Adipocyte (in vitro differentiated cells): ENCODE data around the gene SYNGR1.

ENCODE experiments used
- DNase-seq: peaks from one replicate; pipeline ENCODE4 v3.0.0-alpha.2; 2015; ENCODE audit warnings: low read depth
- H3K27me3 ChIP-seq: replicated peaks from 2 replicates; pipeline ENCODE4 v1.7.0; 2013; ENCODE audit warnings: mild to moderate bottlenecking, low read length, moderate library complexity; ENCODE audit not compliant: control insufficient read depth, insufficient read depth
- H3K36me3 ChIP-seq: 2 replicates; pipeline ENCODE4 v1.7.0; 2013; ENCODE audit warnings: low read length, mild to moderate bottlenecking, moderate library complexity; ENCODE audit not compliant: control insufficient read depth, insufficient read depth, severe bottlenecking
- H3K4me1 ChIP-seq: 2 replicates; pipeline ENCODE4 v1.7.0; 2013; ENCODE audit warnings: mild to moderate bottlenecking, low read length, moderate library complexity; ENCODE audit not compliant: control insufficient read depth, insufficient read depth
- H3K4me3 ChIP-seq: 2 replicates; pipeline ENCODE4 v1.7.0; 2013; ENCODE audit warnings: mild to moderate bottlenecking, low read length, moderate library complexity
- H3K9ac ChIP-seq: 2 replicates; pipeline ENCODE4 v1.7.0; 2013; ENCODE audit warnings: mild to moderate bottlenecking, low read length, moderate library complexity
- H3K9me3 ChIP-seq: 2 replicates; pipeline ENCODE4 v1.7.0; 2013; ENCODE audit warnings: mild to moderate bottlenecking, low read length, moderate library complexity; ENCODE audit not compliant: control insufficient read depth

SYNGR1 gene

GRCh38 chr22:39364714-39365491, 15.1 kb downstream of the SYNGR1 start:
- Histone ChIP-seq H3K27me3 (no peaks in the 10 kb centered on the region), H3K9me3 (no peaks in the 10 kb centered on the region), H3K4me1 (peaks cover 7% of the 10 kb centered on the region), H3K9ac (no peak overlapping the region), H3K36me3 (no peaks in the 10 kb centered on the region), H3K4me3 (no peak overlapping the region)
- peak; percentile 44 for DNase-seq

DNA sequence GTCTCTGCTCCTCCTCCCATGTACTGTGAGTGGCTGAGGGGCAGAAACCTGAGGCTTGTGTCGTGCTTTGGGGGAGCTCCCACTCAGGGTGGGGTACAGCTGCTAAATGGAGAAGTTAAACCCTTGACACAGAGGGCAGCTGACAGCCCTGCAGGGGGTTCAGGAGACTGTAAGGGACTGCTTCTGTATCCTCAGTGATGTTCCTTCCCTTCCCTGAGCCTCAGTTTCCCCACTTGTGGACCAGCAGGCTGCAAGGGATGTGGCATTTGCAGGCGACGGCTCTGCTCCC, 15.6 kb downstream of the SYNGR1 start:
- H3K4me1 ChIP-seq: peaks cover 7% of the 10 kb centered on the region
- no peaks in the 10 kb centered on the region for H3K36me3 ChIP-seq
- DNase-seq: no peak
- H3K9me3 ChIP-seq: no peaks in the 10 kb centered on the region
- H3K4me3 ChIP-seq: no peak overlapping the region
- H3K9ac ChIP-seq: no peak overlapping the region
- no peaks in the 10 kb centered on the region for H3K27me3 ChIP-seq

GRCh38 chr22:39367035-39367434, 17.2 kb downstream of the SYNGR1 start:
- no peaks in the 10 kb centered on the region for H3K36me3 ChIP-seq
- DNase-seq: no peak
- H3K4me3 ChIP-seq: no peak overlapping the region
- H3K9ac ChIP-seq: no peak overlapping the region
- no peaks in the 10 kb centered on the region for H3K9me3 ChIP-seq
- H3K4me1 ChIP-seq: peaks cover 7% of the 10 kb centered on the region
- no peaks in the 10 kb centered on the region for H3K27me3 ChIP-seq

GRCh38 chr22:39368461-39368911, 18.7 kb downstream of the SYNGR1 start:
- H3K4me1 ChIP-seq: peaks cover 7% of the 10 kb centered on the region
- no peaks in the 10 kb centered on the region for H3K9me3 ChIP-seq
- DNase-seq: no peak
- H3K9ac ChIP-seq: no peak overlapping the region
- no peaks in the 10 kb centered on the region for H3K27me3 ChIP-seq
- no peak overlapping the region for H3K4me3 ChIP-seq
- no peaks in the 10 kb centered on the region for H3K36me3 ChIP-seq

GRCh38 chr22:39369186-39369585, 19.4 kb downstream of the SYNGR1 start:
- no peak overlapping the region for H3K9ac ChIP-seq
- no peaks in the 10 kb centered on the region for H3K9me3 ChIP-seq
- no peaks in the 10 kb centered on the region for H3K36me3 ChIP-seq
- H3K4me1 ChIP-seq: peaks cover 3% of the 10 kb centered on the region
- H3K27me3 ChIP-seq: no peaks in the 10 kb centered on the region
- no peak for DNase-seq
- H3K4me3 ChIP-seq: no peak overlapping the region

DNA sequence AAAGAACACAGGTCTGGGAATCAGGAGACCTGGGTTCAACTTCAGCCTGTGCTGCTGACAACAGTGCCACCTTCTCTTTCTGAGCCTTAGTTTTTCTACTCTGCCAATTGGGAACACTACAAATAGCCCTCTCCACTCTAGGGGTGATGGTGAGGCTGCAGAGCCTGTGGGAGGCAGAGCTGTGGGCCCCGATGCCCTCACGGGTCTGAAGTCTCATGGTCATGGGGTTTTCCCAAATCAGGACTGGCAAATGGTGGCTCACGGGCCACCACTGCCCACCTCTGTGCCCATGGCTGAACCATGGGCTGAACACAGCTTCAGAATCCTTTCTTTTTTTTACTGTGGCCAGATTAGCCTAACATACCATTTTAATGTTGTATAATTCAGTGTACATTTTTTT, 19.8 kb downstream of the SYNGR1 start:
- Histone ChIP-seq H3K9ac (no peak overlapping the region), H3K27me3 (no peaks in the 10 kb centered on the region), H3K4me3 (no peak overlapping the region), H3K4me1 (peaks cover 3% of the 10 kb centered on the region), H3K36me3 (no peaks in the 10 kb centered on the region), H3K9me3 (no peaks in the 10 kb centered on the region)
- no peak for DNase-seq

DNA sequence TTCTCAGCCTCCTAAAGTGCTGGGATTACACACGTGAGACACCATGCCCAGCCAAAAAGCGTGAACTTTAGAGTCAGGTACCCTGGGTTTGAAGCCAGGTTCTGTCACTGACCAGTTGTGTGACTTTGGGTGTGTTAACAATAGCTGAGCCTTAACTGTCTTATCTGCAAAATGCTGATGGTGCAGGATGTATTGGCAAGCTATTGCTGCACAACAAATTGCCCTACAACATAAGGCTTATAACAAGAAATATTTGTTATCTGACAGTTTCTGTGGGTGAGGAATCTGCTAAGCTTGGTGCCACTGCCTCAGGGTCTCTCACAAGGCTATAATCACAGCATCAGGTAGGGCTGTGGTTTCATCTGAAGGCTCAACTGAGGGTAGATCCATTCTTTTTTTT, 21.9 kb downstream of the SYNGR1 start:
- H3K4me3 ChIP-seq: no peak overlapping the region
- H3K9me3 ChIP-seq: no peaks in the 10 kb centered on the region
- no peak for DNase-seq
- H3K36me3 ChIP-seq: no peaks in the 10 kb centered on the region
- H3K9ac ChIP-seq: no peak overlapping the region
- no peaks in the 10 kb centered on the region for H3K27me3 ChIP-seq
- no peaks in the 10 kb centered on the region for H3K4me1 ChIP-seq

GRCh38 chr22:39374191-39374590, 24.4 kb downstream of the SYNGR1 start:
- Histone ChIP-seq H3K4me3 (no peak overlapping the region), H3K4me1 (no peaks in the 10 kb centered on the region), H3K9me3 (no peaks in the 10 kb centered on the region), H3K27me3 (peaks cover 6% of the 10 kb centered on the region), H3K9ac (no peak overlapping the region), H3K36me3 (no peaks in the 10 kb centered on the region)
- DNase-seq: no peak

- H3K36me3 ChIP-seq: no peaks in the 10 kb centered on the region
- peaks cover 6% of the 10 kb centered on the region for H3K27me3 ChIP-seq
- peaks cover 4% of the 10 kb centered on the region for H3K4me1 ChIP-seq
- no peak overlapping the region for H3K9ac ChIP-seq
- H3K4me3 ChIP-seq: no peak overlapping the region
- no peak for DNase-seq
- H3K9me3 ChIP-seq: no peaks in the 10 kb centered on the region
Observed at GRCh38 chr22:39374801-39375200, 25.0 kb downstream of the SYNGR1 start.

- peaks cover 6% of the 10 kb centered on the region for H3K27me3 ChIP-seq
- H3K9me3 ChIP-seq: no peaks in the 10 kb centered on the region
- H3K4me1 ChIP-seq: peaks cover 10% of the 10 kb centered on the region
- H3K36me3 ChIP-seq: no peaks in the 10 kb centered on the region
- H3K9ac ChIP-seq: no peak overlapping the region
- no peak for DNase-seq
- no peak overlapping the region for H3K4me3 ChIP-seq
Observed at GRCh38 chr22:39375646-39376045, 25.9 kb downstream of the SYNGR1 start.

DNA sequence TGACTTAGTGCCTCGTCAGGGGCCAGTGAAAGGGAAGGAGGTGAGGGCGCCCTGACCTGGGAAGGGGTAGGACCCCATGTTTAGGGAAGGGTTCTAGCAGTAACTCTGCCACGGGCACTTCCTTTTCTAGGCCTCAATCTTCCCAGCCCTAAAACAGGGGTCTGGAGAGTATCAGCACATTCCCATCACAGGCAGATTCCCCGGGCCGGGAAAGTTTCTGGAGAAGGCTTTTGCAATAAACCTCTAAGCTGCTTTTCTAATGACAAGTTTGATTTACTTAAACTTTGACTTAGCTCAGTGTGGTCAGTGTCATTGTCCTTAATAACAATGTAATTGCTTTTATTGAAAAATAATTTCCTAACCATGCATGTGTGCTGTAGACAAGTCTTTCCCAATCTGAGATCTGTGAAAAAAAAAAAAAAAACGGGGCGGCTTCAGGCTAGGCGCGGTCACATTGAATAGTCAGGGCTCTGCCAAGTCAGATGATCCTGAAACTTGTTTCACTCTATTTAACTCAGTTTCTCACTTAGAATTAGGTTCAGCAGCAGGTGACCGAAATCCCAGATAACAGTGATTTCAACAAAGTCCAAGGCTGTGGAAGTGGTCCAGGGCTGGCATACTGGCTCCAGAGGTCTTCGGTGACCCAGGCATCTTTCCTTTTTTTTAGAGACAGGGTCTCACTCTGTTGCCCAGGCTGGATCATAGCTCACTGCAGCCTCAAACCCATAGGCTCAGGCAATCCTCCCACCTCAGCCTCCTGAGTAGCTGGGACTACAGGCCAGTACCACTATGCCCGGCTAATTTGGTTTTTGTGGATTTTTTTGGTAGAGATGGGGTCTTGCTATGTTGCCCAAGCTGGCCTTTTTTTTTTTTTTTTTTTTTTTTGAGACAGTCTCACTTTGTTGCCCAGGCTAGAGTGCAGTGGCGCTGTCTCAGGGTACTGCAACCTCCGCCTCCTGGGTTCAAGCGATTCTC, 30.3 kb downstream of the SYNGR1 start:
- Histone ChIP-seq H3K27me3 (peaks cover 6% of the 10 kb centered on the region), H3K4me3 (no peak overlapping the region), H3K9ac (no peak overlapping the region), H3K36me3 (no peaks in the 10 kb centered on the region), H3K4me1 (peaks cover 10% of the 10 kb centered on the region), H3K9me3 (no peaks in the 10 kb centered on the region)
- no peak for DNase-seq
